ENCODE data around the gene CAPZB.

Gene CAPZB

GRCh38 chr1:19385869-19386591, 99.3 kb downstream of the CAPZB start:
- TF ChIP-seq GATA1 (IDR thresholded peaks at IDR 0.05; ENCODE audit: low read depth, low read length) (no peak), POLR2A (IDR thresholded peaks at IDR 0.05; ENCODE audit: low read length) (no peak)
- no peak for DNase-seq

- no peak for DNase-seq
- no peak for TF ChIP-seq POLR2A (IDR thresholded peaks at IDR 0.05; ENCODE audit: low read length)
- no peak for TF ChIP-seq GATA1 (IDR thresholded peaks at IDR 0.05; ENCODE audit: low read depth, low read length)
Observed at GRCh38 chr1:19385221-19385620, 100.1 kb downstream of the CAPZB start.

GRCh38 chr1:19384772-19385187, 100.6 kb downstream of the CAPZB start:
- TF ChIP-seq POLR2A (IDR thresholded peaks at IDR 0.05; ENCODE audit: low read length) (no peak), GATA1 (IDR thresholded peaks at IDR 0.05; ENCODE audit: low read depth, low read length) (no peak)
- DNase-seq = no peak

GRCh38 chr1:19384113-19384512, 101.2 kb downstream of the CAPZB start:
- peak in 1 of 2 experiments; percentile 36 for DNase-seq
- TF ChIP-seq POLR2A (IDR thresholded peaks at IDR 0.05; ENCODE audit: low read length) (no peak), GATA1 (IDR thresholded peaks at IDR 0.05; ENCODE audit: low read depth, low read length) (no peak)

GRCh38 chr1:19382222-19382621, 103.1 kb downstream of the CAPZB start:
- no peak for TF ChIP-seq POLR2A (IDR thresholded peaks at IDR 0.05; ENCODE audit: low read length)
- no peak for TF ChIP-seq GATA1 (IDR thresholded peaks at IDR 0.05; ENCODE audit: low read depth, low read length)
- DNase-seq = no peak

GRCh38 chr1:19381261-19381660, 104.1 kb downstream of the CAPZB start:
- TF ChIP-seq GATA1 (IDR thresholded peaks at IDR 0.05; ENCODE audit: low read depth, low read length) = no peak
- no peak for TF ChIP-seq POLR2A (IDR thresholded peaks at IDR 0.05; ENCODE audit: low read length)
- no peak for DNase-seq

GRCh38 chr1:19377812-19378718, 107.3 kb downstream of the CAPZB start:
- no peak for DNase-seq
- TF ChIP-seq POLR2A (IDR thresholded peaks at IDR 0.05; ENCODE audit: low read length) (no peak), GATA1 (IDR thresholded peaks at IDR 0.05; ENCODE audit: low read depth, low read length) (no peak)

- TF ChIP-seq GATA1 (IDR thresholded peaks at IDR 0.05; ENCODE audit: low read depth, low read length) = no peak
- no peak for TF ChIP-seq POLR2A (IDR thresholded peaks at IDR 0.05; ENCODE audit: low read length)
Observed at GRCh38 chr1:19376428-19377372, 108.6 kb downstream of the CAPZB start.

GRCh38 chr1:19375631-19376400, 109.5 kb downstream of the CAPZB start:
- no peak for TF ChIP-seq POLR2A (IDR thresholded peaks at IDR 0.05; ENCODE audit: low read length)
- TF ChIP-seq GATA1 (IDR thresholded peaks at IDR 0.05; ENCODE audit: low read depth, low read length) = no peak

More at GRCh38 chr1:19376428-19377372, 108.6 kb downstream of the CAPZB start:
- no peak for DNase-seq

GRCh38 chr1:19374926-19375325, 110.4 kb downstream of the CAPZB start:
- TF ChIP-seq GATA1 (IDR thresholded peaks at IDR 0.05; ENCODE audit: low read depth, low read length) (no peak), POLR2A (IDR thresholded peaks at IDR 0.05; ENCODE audit: low read length) (no peak)
- no peak for DNase-seq

More at GRCh38 chr1:19375631-19376400, 109.5 kb downstream of the CAPZB start:
- DNase-seq = no peak

GRCh38 chr1:19374083-19374801, 111.1 kb downstream of the CAPZB start:
- TF ChIP-seq POLR2A (IDR thresholded peaks at IDR 0.05; ENCODE audit: low read length) = no peak
- TF ChIP-seq GATA1 (IDR thresholded peaks at IDR 0.05; ENCODE audit: low read depth, low read length) = no peak
- DNase-seq = peak in 1 of 2 experiments; percentile 6

All from erythroblast (primary cell).